GM19468 (cell line): ENCODE measurements around the gene CPED1.
A peak's percentile ranks its signal among the peaks of the same experiment; 100 is the strongest.
"Not testable (repeated sequence)": the region's sequence is repeated elsewhere in the genome, so short reads cannot be mapped to it uniquely, and the experiment has no call there.

Experiments
- ATAC-seq: cut with Tn5 transposase; IDR thresholded peaks from one replicate; pipeline ENCODE4 v1.9.1; 2021; ENCODE audit warnings: mild to moderate bottlenecking, moderate library complexity, moderate number of reproducible peaks; ENCODE audit not compliant: unreplicated experiment; ENCODE audit errors: extremely low read depth

Gene CPED1

GRCh38 chr7:121119047-121119446 is 130.5 kb downstream of the CPED1 start:
- no peak for ATAC-seq

GRCh38 chr7:121123032-121123431 is 134.5 kb downstream of the CPED1 start:
- ATAC-seq = no peak

- not testable (repeated sequence) for ATAC-seq
Observed at GRCh38 chr7:121125454-121125853, 136.9 kb downstream of the CPED1 start.

GRCh38 chr7:121126201-121126600 is 137.7 kb downstream of the CPED1 start:
- ATAC-seq = no peak

- no peak for ATAC-seq
Observed at GRCh38 chr7:121126801-121127534, 138.5 kb downstream of the CPED1 start.

- ATAC-seq = no peak
Observed at GRCh38 chr7:121132940-121133339, 144.4 kb downstream of the CPED1 start.

- ATAC-seq = no peak
Observed at GRCh38 chr7:121133444-121133843, 144.9 kb downstream of the CPED1 start.

- no peak for ATAC-seq
Observed at GRCh38 chr7:121137580-121137979, 149.1 kb downstream of the CPED1 start.

- peak; percentile 100 for ATAC-seq
Observed at GRCh38 chr7:121138262-121138933, 149.9 kb downstream of the CPED1 start.

- no peak for ATAC-seq
Observed at GRCh38 chr7:121139427-121139826, 150.9 kb downstream of the CPED1 start.

- ATAC-seq = no peak
Observed at GRCh38 chr7:121140790-121141189, 152.3 kb downstream of the CPED1 start.

- ATAC-seq = no peak
Observed at GRCh38 chr7:121151774-121152221, 163.3 kb downstream of the CPED1 start.

- ATAC-seq = no peak
Observed at GRCh38 chr7:121153411-121153810, 164.9 kb downstream of the CPED1 start.

- no peak for ATAC-seq
Observed at GRCh38 chr7:121153995-121154394, 165.5 kb downstream of the CPED1 start.

GRCh38 chr7:121156825-121157224 is 168.3 kb downstream of the CPED1 start:
- ATAC-seq = no peak

- no peak for ATAC-seq
Observed at GRCh38 chr7:121157341-121157751, 168.8 kb downstream of the CPED1 start.

- no peak for ATAC-seq
Observed at GRCh38 chr7:121157885-121158590, 169.5 kb downstream of the CPED1 start.

GRCh38 chr7:121158665-121159064 is 170.2 kb downstream of the CPED1 start:
- no peak for ATAC-seq

- ATAC-seq = no peak
Observed at GRCh38 chr7:121159553-121159952, 171.0 kb downstream of the CPED1 start.

GRCh38 chr7:121160150-121161008 is 171.9 kb downstream of the CPED1 start:
- no peak for ATAC-seq
